Right atrium auricular region (tissue), 2 donors: Measurements from ENCODE around the gene TP53I11. TPM values are rescaled to one million over a fixed set of nuclear protein-coding genes. Genes with fewer than 3 reads are reported as not detected.

Source experiments
- DNase-seq: peaks from one replicate; pipeline ENCODE4 v3.0.0-alpha.2; 2019; ENCODE audit warnings: low spot score
- H3K27ac ChIP-seq, 2 donors: fragments of 200-600 bp; sonication (generic); 1 replicate in 1 of 2; 2 replicates in 1 of 2; pipeline ENCODE4 v1.5.1; 2016 to 2019
- H3K27me3 ChIP-seq, 2 donors: fragments of 200-600 bp; sonication (generic); one replicate each; pipeline versions ENCODE4 v1.5.1 to v1.6.0; 2017 to 2019
- H3K36me3 ChIP-seq: fragments of 200-600 bp; sonication (generic); one replicate; pipeline ENCODE4 v1.5.1; 2016
- H3K4me1 ChIP-seq, 2 donors: fragments of 200-600 bp; sonication (generic); one replicate each; pipeline versions ENCODE4 v1.5.1 to v1.6.0; 2017 to 2019
- H3K4me3 ChIP-seq, 2 donors: fragments of 200-600 bp; sonication (generic); 1 replicate in 1 of 2; 2 replicates in 1 of 2; pipeline ENCODE4 v1.5.1; 2017 to 2019; ENCODE audit warnings: mild to moderate bottlenecking in 1 of 2, moderate library complexity in 1 of 2
- H3K9me3 ChIP-seq, 2 donors: fragments of 200-600 bp; sonication (generic); one replicate each; pipeline ENCODE4 v1.5.1; 2019
- total RNA-seq, 2 donors: library from RNA; depleted of rRNA; stranded (reverse); fragments of >200 nt; gene quantifications; one replicate each; pipeline ENCODE4 v1.1.0, GENCODE V29; 2016
- TF ChIP-seq, protein P1 (sequence below), 2 donors: fragments of 200-600 bp; sonication (generic); IDR thresholded peaks; one replicate each; pipeline ENCODE4 v1.5.1; 2019; ENCODE audit warnings: antibody characterized with exemption in 2 of 2

The TP53I11 gene
- total RNA-seq, 2 donors from 2014 or later: 46.7 to 89.0 TPM

DNA sequence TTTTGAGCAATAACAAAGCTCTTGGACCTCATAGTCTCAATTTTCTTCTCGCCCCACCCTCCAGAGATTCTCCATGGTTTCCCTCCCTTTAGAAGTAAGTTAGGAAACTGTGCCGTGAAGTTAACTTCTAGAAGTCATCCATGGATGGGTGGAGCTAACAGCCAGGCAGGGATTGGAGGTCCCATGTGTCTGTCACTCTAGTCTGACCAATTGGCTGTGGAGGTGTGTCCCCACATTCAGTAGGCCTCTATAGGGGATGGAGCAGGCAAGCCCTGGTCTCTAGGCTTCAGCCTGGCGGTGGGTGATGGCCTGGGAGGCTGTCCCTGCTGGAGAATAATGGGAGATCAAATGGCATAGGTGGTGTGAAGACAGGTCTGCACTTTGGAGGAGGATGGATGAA is 50.7 kb downstream of the TP53I11 start:
- H3K4me3 ChIP-seq: no peak overlapping the region
- peaks cover 0 to 7% of the 10 kb centered on the region in 2 donors for H3K4me1 ChIP-seq
- no peaks in the 10 kb centered on the region for H3K9me3 ChIP-seq
- no peaks in the 10 kb centered on the region for H3K27me3 ChIP-seq
- H3K36me3 ChIP-seq: peaks cover 16% of the 10 kb centered on the region
- DNase-seq: no peak
- no peak overlapping the region for H3K27ac ChIP-seq
- TF ChIP-seq, protein P1, sequence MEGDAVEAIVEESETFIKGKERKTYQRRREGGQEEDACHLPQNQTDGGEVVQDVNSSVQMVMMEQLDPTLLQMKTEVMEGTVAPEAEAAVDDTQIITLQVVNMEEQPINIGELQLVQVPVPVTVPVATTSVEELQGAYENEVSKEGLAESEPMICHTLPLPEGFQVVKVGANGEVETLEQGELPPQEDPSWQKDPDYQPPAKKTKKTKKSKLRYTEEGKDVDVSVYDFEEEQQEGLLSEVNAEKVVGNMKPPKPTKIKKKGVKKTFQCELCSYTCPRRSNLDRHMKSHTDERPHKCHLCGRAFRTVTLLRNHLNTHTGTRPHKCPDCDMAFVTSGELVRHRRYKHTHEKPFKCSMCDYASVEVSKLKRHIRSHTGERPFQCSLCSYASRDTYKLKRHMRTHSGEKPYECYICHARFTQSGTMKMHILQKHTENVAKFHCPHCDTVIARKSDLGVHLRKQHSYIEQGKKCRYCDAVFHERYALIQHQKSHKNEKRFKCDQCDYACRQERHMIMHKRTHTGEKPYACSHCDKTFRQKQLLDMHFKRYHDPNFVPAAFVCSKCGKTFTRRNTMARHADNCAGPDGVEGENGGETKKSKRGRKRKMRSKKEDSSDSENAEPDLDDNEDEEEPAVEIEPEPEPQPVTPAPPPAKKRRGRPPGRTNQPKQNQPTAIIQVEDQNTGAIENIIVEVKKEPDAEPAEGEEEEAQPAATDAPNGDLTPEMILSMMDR (IDR thresholded peaks at IDR 0.05): no peak

DNA sequence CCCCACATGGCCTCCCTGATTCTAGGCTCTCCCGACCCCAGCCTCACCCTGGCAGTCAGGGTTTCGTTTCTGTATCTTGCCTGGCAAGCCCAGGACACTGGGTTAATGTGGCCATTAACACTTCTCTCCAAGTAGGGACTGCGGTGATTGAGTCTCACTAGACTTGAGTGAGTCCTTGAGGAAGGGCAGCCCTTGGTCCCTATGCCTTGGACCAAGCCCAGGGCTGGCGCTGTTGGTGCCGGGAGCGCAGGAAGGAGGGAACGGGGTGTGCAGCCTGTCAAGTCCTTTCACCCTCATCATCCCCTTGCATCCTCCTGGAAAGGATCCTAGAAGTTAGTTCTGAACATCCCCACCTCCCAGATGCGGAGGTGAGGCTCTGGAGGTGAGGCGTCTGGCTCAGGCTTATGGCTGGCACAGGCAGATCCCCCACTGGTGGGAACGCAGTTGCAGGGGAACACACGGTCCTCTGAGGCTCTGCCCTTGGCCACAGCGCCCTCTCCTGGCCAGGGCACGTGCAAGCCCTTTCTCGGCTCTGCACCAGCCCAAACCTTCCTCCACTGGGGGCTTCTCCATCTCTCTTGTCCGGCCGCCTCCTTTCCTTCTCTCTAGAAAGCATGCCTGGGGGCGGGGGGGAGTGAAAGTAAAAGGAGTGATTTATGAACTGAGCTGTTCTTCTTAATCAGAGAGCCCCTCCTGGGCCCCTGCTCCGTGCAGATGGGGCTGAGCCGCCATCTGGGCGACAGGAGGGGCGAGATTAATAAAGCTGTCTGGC is 56.7 kb downstream of the TP53I11 start:
- Histone ChIP-seq H3K27ac (peak overlapping the region; percentile 82 to 85), H3K9me3 (no peaks in the 10 kb centered on the region), H3K4me1 (peaks cover 0 to 32% of the 10 kb centered on the region in 2 donors), H3K4me3 (no peak overlapping the region), H3K36me3 (peaks cover 9% of the 10 kb centered on the region), H3K27me3 (no peaks in the 10 kb centered on the region)
- TF ChIP-seq, protein P1 (IDR thresholded peaks at IDR 0.05): peak; percentile 86 to 95
- DNase-seq: peak; percentile 71

DNA sequence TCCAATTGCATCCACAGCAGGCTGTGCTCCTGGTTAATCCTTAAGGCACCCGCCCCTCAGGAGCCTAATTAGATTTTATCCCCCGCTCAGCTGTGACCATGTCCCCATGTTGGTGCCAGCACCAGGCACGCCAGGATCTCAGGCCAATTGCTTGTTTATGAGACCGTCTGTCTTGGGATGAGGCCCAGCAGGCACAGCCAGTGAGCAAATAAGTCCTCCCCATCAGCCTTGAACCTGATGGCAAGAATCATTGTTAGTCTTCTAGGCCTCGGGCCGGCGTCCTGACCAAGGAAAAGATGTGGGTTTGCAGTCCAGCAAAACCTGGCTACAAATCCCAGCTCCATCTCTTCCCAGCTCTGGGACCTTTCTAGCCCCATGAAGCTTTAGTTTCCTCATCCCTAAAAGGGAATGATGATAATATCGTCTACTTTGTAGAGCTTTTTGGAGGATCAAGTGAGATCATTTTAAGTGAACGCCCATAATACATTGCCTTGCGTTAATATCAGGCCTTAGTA is 57.3 kb downstream of the TP53I11 start:
- Histone ChIP-seq H3K4me3 (no peak overlapping the region), H3K27me3 (no peaks in the 10 kb centered on the region), H3K9me3 (no peaks in the 10 kb centered on the region), H3K27ac (peak overlapping the region; percentile 82 to 85), H3K36me3 (peaks cover 2% of the 10 kb centered on the region), H3K4me1 (peaks cover 0 to 32% of the 10 kb centered on the region in 2 donors)
- DNase-seq: no peak
- TF ChIP-seq, protein P1 (IDR thresholded peaks at IDR 0.05): no peak

DNA sequence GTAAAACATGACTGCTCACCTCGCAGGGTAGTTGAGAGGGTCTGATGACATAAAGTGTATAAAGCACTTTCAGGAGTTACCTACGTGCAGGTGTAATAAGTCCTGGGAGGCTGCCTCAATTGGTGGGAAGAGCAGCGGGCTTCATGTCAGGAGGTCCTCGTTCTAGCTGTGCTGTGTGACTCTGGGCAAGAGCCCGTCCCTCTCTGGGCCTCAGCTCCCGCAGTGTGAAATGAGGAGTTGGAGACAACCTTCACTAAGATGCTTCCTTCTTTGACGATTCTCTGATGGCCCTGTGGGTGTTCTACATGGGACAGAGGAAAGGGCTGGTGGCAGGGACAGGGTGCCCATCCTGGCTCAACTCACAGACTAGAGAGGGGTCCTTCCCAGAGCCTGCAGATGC is 57.8 kb downstream of the TP53I11 start:
- peak overlapping the region; percentile 82 to 85 for H3K27ac ChIP-seq

DNA sequence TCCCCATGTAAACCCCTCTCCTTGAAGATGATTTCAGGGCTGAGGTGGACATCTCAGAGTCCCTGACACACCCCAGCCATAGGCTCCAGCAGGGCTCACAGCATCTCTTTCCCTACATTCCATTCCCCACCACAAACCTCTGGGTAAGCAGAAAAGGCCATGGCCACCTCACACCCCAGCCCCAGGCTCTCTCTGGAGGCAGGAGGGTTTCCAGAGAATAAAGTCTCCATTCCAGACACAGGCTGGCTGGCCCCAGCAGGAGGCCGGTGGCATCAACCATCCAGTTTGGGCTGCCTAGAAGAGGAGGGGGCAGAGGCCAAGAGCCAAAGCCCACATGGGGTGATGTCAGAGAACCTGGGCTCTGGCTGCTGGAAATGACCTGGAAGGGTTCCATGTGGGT is 61.4 kb downstream of the TP53I11 start:
- Histone ChIP-seq H3K9me3 (no peaks in the 10 kb centered on the region), H3K4me3 (no peak overlapping the region), H3K27me3 (no peaks in the 10 kb centered on the region), H3K27ac (no peak overlapping the region), H3K36me3 (no peaks in the 10 kb centered on the region), H3K4me1 (peaks cover 0 to 64% of the 10 kb centered on the region in 2 donors)
- TF ChIP-seq, protein P1 (IDR thresholded peaks at IDR 0.05): no peak
- DNase-seq: no peak

More for the DNA sequence above, 57.8 kb downstream of the TP53I11 start:
- Histone ChIP-seq H3K27me3 (no peaks in the 10 kb centered on the region), H3K9me3 (no peaks in the 10 kb centered on the region), H3K4me1 (peaks cover 0 to 38% of the 10 kb centered on the region in 2 donors), H3K36me3 (no peaks in the 10 kb centered on the region), H3K4me3 (no peak overlapping the region)
- TF ChIP-seq, protein P1 (IDR thresholded peaks at IDR 0.05): no peak
- no peak for DNase-seq
